Activated CD8-positive, alpha-beta T cell treated with anti-CD3 and anti-CD28 coated beads, Interleukin-2, amount 10 ng/mL, durations not matched to agents 7 days and 5 days (primary cell): ENCODE results near the gene HEXB. TPM values are rescaled to one million over a fixed set of nuclear protein-coding genes. Genes with fewer than 3 reads are reported as not detected.

Experiments
- ATAC-seq: fragments of 150-1000 bp; cut with Tn5 transposase; one replicate; pipeline ENCODE4 v1.10.0; 2021; ENCODE audit warnings: moderate library complexity
- CTCF ChIA-PET: fragments of 350-600 bp; sonication (Branson Sonifier 250); formaldehyde crosslinking; loops from one replicate; lab custom pipeline; 2021; ENCODE audit warnings: antibody characterized with exemption; lab: Charles Lee
- POLR2A ChIA-PET: fragments of 350-600 bp; sonication (Branson Sonifier 250); formaldehyde crosslinking; loops from one replicate; lab custom pipeline; 2021; ENCODE audit warnings: antibody characterized with exemption; lab: Charles Lee
- DNase-seq: peaks from one replicate; pipeline ENCODE4 v3.0.0-alpha.2; 2020
- H3K27ac Mint-ChIP-seq: one replicate; pipeline ENCODE4 v1.8.0; 2021; ENCODE audit warnings: mild to moderate bottlenecking, mixed read lengths
- H3K27me3 Mint-ChIP-seq: one replicate; pipeline ENCODE4 v1.8.0; 2021; ENCODE audit warnings: low read depth, mixed read lengths
- H3K36me3 Mint-ChIP-seq: one replicate; pipeline ENCODE4 v1.8.0; 2021; ENCODE audit warnings: low read depth, mixed read lengths
- H3K4me1 Mint-ChIP-seq: one replicate; pipeline ENCODE4 v1.8.0; 2021; ENCODE audit warnings: low read depth, mixed read lengths
- H3K4me3 Mint-ChIP-seq: one replicate; pipeline ENCODE4 v1.8.0; 2021; ENCODE audit warnings: mild to moderate bottlenecking, mixed read lengths
- H3K9me3 Mint-ChIP-seq: one replicate; pipeline ENCODE4 v1.8.0; 2022; ENCODE audit warnings: mixed read lengths; ENCODE audit not compliant: insufficient read depth
- total RNA-seq, 2 experiments: library from RNA; stranded (reverse); gene quantifications; one replicate each; pipeline ENCODE4 v1.2.3, GENCODE V29; 2021

HEXB gene
- 10 to 100 TPM; 53.1 to 62.9 TPM for total RNA-seq

DNA sequence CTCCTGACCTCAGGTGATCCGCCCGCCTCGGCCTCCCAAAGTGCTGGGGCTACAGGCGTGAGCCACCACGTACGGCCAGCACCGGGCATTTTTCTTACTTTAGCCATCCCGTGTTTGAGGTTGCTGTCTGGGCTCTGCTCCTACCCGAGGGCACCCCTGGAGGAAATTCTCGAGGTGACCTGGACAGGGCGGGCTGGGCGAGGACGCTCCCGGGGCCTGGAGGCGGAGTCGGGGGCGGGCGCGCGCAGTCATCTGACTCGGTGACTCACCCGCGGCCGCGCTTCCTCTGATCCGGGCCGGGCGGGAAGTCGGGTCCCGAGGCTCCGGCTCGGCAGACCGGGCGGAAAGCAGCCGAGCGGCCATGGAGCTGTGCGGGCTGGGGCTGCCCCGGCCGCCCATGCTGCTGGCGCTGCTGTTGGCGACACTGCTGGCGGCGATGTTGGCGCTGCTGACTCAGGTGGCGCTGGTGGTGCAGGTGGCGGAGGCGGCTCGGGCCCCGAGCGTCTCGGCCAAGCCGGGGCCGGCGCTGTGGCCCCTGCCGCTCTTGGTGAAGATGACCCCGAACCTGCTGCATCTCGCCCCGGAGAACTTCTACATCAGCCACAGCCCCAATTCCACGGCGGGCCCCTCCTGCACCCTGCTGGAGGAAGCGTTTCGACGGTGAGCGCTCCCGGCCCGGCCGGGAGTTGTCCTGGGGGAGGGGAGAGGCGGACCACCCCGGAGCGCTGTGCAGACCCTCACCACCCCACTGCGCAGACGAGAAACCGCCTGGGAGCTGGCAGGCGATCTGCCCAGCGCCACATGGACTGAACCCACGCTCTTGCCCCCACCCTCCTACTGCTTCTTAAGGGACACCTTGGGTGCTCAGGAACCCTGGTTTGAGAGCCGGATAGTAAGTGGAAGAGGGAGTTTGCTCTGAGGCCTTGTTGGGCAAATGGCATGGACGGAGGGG lies at the start of gene HEXB:
TSS of gene HEXB (plus strand) at position 334 of the 952 bp plus-strand sequence. CDS start at position 362, 28 bp downstream.
- Mint-ChIP-seq H3K4me3 (peak within 1 kb of the TSS; percentile 75), H3K27ac (peak within 1 kb of the TSS; percentile 57), H3K27me3 (peaks cover 17% of the 10 kb centered on the region), H3K4me1 (peaks cover 29% of the 10 kb centered on the region), H3K9me3 (no peaks in the 10 kb centered on the region), H3K36me3 (peaks cover 17% of the 10 kb centered on the region)
- peak; percentile 88 for DNase-seq
- peak; percentile 94 for ATAC-seq
- ChIA-PET CTCF (no interaction called here), POLR2A (interaction anchor here (1.4 kb wide), 1 partner anchor 9 kb away, joined by 3 read pairs; no protein-coding TSS in a partner anchor)

DNA sequence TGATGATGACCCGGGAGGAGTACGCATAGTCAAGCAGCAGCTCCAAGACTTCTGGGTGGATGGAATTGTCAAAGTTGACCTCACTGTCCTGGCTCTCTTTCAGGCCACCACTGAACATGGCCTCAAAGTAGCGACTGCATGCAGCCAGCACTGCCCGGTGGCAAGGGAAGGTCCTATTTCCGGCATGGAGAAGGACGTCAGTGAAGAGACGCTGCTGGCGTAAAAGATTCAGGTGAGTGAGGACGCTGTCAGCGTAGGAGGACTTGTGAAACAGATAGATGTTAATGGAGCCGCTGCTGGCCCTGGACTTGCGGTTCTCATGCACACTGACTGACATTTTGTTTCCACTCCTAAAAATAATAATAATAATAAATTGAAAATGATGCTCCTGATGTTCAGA lies 48.9 kb upstream of the HEXB start:
- H3K4me3 Mint-ChIP-seq, result no peak overlapping the region
- peaks cover 28% of the 10 kb centered on the region for H3K27me3 Mint-ChIP-seq
- ChIA-PET CTCF (no interaction called here), POLR2A (no interaction called here)
- H3K36me3 Mint-ChIP-seq, result no peaks in the 10 kb centered on the region
- H3K27ac Mint-ChIP-seq, result no peak overlapping the region
- peaks cover 27% of the 10 kb centered on the region for H3K4me1 Mint-ChIP-seq
- ATAC-seq, result no peak
- no peaks in the 10 kb centered on the region for H3K9me3 Mint-ChIP-seq
- no peak for DNase-seq

DNA sequence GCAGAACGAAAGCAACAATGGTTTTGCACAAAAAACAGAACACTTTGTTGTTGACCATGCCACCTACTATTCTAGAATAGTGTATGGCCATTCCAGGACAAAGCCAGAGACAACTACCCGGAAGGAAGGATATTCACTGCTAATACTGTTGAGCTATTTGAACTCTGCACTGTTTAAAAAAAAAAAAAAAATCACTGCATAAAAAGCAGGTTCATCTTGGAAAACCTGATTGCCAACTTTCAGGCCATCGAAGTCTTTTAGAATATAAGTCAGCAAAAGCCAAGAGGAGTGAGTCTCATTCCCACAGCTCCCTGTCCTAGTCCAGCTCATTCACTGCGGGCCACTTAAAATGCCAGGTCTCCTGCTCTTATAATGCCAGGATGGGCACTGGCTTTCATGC lies 48.5 kb upstream of the HEXB start:
- no peak for ATAC-seq
- no peaks in the 10 kb centered on the region for H3K36me3 Mint-ChIP-seq
- no peaks in the 10 kb centered on the region for H3K9me3 Mint-ChIP-seq
- ChIA-PET CTCF (no interaction called here), POLR2A (no interaction called here)
- no peak for DNase-seq
- peaks cover 28% of the 10 kb centered on the region for H3K4me1 Mint-ChIP-seq
- no peak overlapping the region for H3K4me3 Mint-ChIP-seq
- no peak overlapping the region for H3K27ac Mint-ChIP-seq
- H3K27me3 Mint-ChIP-seq, result peaks cover 31% of the 10 kb centered on the region

DNA sequence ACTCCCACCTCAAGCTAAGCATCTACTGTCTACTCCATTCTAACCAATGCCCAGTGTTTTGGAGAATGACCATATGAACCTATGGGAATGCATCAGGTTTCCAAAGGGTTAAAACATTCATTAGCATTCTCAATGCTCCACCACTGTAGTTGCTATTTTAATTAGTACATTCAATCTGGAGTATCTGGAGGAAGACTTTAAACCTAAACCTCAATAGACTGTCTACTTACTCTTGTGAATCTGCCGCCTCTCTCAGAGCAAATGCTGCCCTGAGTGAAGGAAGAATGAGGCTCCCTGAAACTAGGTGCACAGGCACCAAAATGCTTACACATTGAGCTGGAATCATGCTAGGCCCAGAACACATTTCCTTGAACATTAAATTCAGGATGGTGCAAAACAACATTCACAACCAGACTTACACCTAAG lies 46.5 kb upstream of the HEXB start:
- no peak for DNase-seq
- CTCF ChIA-PET, result interaction anchor here (1.0 to 1.6 kb wide), 2 partner anchors 61 to 736 kb away, joined by 3 to 4 read pairs; no protein-coding TSS in a partner anchor
- POLR2A ChIA-PET, result no interaction called here
- H3K27me3 Mint-ChIP-seq, result peaks cover 47% of the 10 kb centered on the region
- H3K4me3 Mint-ChIP-seq, result no peak overlapping the region
- H3K36me3 Mint-ChIP-seq, result no peaks in the 10 kb centered on the region
- peaks cover 30% of the 10 kb centered on the region for H3K4me1 Mint-ChIP-seq
- ATAC-seq, result no peak
- no peaks in the 10 kb centered on the region for H3K9me3 Mint-ChIP-seq
- H3K27ac Mint-ChIP-seq, result no peak overlapping the region

DNA sequence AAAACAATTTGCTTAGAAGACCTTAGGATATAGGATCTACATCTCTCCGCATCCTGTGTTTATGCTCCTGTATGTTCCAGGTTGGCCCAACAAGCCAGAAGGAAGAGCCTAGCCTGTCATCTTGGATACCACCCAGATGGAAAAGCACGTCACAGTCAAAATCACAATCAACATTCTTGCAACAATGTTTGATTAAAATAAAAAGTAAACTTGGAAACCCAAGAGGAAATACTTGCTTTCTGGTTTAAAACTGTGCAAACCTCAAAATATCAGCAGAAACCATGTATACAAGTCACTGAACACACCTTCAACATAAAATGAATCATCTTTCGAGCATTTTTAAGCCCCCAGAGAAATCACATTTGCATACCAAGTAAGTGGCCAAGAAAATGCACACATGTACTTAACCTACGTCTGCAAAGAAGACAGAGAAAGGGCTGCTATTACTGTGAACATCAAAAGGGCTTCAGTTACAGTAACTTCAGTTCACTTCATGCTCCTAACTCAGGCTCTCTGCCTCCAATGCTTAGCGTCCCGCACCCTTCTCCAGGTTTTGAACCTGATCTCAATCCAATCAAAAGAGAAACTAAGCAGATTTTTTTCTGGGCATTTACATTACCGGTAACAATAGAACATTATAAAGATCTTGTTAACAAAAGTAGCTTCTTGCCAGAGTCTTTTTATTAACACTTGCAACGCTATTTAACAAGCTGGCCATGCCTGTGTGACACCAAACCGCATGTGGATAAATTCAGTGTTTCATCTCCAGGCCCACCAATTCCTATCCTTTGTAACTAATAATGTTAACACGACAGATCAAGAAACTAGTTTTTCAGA lies 45.8 kb upstream of the HEXB start:
- ChIA-PET CTCF (interaction anchor here (0.7 to 5.5 kb wide), 8 partner anchors 23 to 737 kb away, joined by 3 to 38 read pairs (median 4); no protein-coding TSS in a partner anchor), POLR2A (no interaction called here)
- Mint-ChIP-seq H3K9me3 (no peaks in the 10 kb centered on the region), H3K27me3 (peaks cover 51% of the 10 kb centered on the region), H3K4me3 (peak overlapping the region; percentile 77), H3K27ac (no peak overlapping the region), H3K4me1 (peaks cover 30% of the 10 kb centered on the region), H3K36me3 (no peaks in the 10 kb centered on the region)
- ATAC-seq (no peak), DNase-seq (no peak)

DNA sequence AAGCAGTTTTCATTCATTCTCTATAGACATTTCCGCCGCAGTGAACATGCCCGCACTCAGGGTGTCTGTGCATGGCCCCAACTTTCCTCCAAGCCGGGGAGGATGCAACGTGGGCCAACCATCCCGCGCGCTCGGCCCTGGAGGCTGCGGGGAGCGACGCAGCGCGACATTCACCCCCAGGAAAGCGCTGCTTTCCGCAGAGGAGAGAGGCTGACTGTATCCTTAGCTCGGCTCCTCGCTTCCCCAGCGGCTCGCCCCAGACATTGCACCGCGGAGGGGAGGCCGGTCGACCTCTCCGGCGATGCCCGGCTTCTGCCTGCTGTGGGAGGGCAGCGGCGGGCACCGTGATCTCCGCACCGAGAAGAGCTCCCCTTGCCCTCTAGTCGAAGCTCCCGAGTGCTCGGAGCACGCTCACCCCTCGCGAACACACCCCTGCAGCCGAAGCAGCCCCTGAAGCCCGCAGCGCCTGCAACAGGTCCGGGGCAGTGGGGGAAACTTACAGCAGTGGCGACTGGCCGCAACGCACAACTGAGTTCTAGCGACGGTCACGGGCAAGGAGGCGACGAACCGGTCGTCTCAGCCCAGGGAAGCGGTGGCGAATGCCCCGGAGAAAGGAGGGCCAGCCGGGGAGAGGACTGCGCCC lies 45.1 kb upstream of the HEXB start:
- Mint-ChIP-seq H3K4me1 (peaks cover 30% of the 10 kb centered on the region), H3K27ac (peak overlapping the region; percentile 41), H3K9me3 (no peaks in the 10 kb centered on the region), H3K36me3 (no peaks in the 10 kb centered on the region), H3K4me3 (peak overlapping the region; percentile 77), H3K27me3 (peaks cover 53% of the 10 kb centered on the region)
- ChIA-PET CTCF (interaction anchor here (0.7 to 5.5 kb wide), 11 partner anchors 9 to 738 kb away, joined by 3 to 38 read pairs (median 4); no protein-coding TSS in a partner anchor), POLR2A (interaction anchor here (0.6 to 1.3 kb wide), 2 partner anchors 61 to 64 kb away, joined by 3 to 4 read pairs; no protein-coding TSS in a partner anchor)
- peak; percentile 47 for DNase-seq
- ATAC-seq, result peak; percentile 47

DNA sequence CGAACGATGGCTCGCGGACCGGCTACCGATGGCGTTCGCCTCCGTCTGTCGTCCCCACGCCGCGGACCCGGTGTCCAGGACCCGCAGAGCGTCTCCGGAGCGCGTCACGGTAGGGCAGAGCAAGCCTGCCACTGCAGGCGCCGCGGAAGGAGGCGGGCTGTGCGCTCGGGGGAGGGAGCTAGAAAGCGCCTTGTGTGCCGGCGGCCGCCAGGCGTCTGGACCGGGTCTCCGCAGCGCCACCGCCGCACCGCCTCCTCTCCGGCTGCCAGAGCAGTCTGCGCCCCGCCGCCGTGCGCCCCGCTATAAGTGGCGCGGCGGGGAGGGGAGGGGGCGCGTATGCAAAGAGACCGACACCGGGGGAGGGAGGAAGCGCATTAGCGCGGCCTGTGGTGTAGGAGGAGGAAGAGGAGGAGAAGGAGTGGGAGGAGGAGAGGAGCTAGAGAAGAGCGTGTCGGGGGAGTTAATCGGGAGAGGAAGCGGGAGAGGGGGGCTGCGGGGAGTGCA lies 44.5 kb upstream of the HEXB start, which contains the start of gene ENC1:
TSS of gene ENC1 (minus strand) at position 279 of the 504 bp plus-strand sequence. CDS start 4,243 bp downstream, outside the sequence.
- Mint-ChIP-seq H3K36me3 (no peaks in the 10 kb centered on the region), H3K27me3 (peaks cover 53% of the 10 kb centered on the region), H3K4me3 (peak within 1 kb of the TSS; percentile 77), H3K27ac (peak within 1 kb of the TSS; percentile 41), H3K4me1 (peaks cover 30% of the 10 kb centered on the region), H3K9me3 (no peaks in the 10 kb centered on the region)
- CTCF ChIA-PET, result interaction anchor here (1.0 to 5.5 kb wide), 10 partner anchors 9 to 738 kb away, joined by 3 to 38 read pairs (median 4); no protein-coding TSS in a partner anchor
- ATAC-seq (peak; percentile 93), DNase-seq (peak; percentile 82)
- POLR2A ChIA-PET, result interaction anchor here (0.6 to 1.3 kb wide), 2 partner anchors 61 to 65 kb away, joined by 3 to 4 read pairs; no protein-coding TSS in a partner anchor

DNA sequence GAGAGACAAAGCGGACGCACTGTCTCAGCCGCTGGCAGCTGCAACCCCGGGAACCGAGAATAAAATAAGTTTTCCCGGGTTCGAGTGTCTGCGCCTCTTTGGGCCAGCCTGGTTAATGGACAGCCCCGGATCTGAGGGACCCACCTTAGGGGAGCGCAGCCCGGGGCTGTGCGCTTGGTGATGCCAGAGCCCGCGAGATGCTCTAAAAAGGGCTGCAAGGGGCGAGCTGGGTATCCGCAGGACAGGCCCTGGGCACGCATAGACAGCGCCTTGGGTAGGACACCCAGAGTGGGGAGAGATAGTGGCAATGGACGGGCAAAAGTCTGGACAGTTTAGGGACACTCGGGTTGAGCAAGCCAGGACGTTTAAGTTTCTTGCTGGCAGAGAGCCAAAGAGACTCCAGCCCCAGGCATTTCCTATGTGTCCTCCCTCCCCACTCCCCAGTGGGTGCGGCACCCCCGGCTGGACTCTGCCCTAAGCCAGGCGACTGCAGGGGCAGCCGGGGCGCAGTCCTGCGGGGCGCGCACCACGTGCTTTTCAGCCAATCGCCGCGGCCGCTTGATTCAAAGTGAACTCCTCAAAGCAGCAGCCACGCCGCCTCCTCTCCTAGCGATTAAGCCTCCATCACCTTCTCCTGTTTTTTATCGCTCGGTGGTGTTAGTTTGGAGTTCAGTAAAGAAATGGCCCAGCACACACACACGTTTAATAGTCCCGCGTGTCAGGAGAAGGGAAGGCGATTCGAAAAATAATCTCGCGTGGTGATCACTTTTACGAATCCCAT lies 43.9 kb upstream of the HEXB start:
- Mint-ChIP-seq H3K27me3 (peaks cover 56% of the 10 kb centered on the region), H3K27ac (no peak overlapping the region), H3K4me3 (peak overlapping the region; percentile 77), H3K36me3 (no peaks in the 10 kb centered on the region), H3K4me1 (peaks cover 30% of the 10 kb centered on the region), H3K9me3 (no peaks in the 10 kb centered on the region)
- CTCF ChIA-PET, result interaction anchor here (0.8 to 5.5 kb wide), 15 partner anchors 8 to 739 kb away, joined by 3 to 38 read pairs (median 4); no protein-coding TSS in a partner anchor
- peak; percentile 37 for ATAC-seq
- DNase-seq, result peak; percentile 38
- POLR2A ChIA-PET, result interaction anchor here (1.3 kb wide), 1 partner anchor 62 kb away, joined by 3 read pairs; no protein-coding TSS in a partner anchor

DNA sequence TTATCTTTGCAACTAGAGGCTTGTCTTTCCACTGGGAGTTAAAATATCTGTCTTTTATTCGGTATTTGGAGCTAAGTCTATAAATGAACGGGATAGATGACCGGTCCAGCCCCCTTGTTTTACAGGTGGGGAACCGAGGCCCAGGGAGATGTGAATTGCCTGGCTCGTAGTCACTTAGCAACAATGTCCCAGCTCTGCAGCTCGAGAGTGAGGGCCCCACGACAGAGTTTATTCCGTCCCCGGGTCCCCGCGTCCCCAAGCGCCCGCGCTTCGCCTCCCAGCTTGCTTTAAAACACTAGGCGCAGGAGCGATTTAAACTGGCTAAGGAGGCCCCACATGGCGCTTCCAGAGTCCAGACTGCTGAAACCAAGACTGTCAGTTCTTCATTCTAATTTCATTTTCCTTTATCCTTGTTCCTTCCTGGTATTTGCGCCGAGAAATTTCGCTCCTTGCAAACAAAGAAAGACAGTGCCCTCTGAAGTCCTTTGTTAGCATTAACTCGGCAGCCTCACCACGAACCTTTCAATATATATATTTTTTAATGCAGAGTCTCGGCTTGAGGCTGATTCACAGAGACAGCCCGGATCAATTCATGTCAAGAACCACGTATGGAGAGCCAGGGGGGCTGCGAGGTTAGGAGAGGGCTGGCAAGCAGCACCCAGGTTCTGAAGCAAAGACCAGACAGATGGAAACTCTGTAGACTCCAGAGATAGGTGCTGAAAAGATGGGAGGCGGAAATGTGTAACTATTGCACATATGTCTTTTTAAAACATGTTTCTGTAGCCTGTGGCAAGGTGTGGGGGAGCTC lies 43.1 kb upstream of the HEXB start:
- Mint-ChIP-seq H3K4me1 (peaks cover 30% of the 10 kb centered on the region), H3K9me3 (no peaks in the 10 kb centered on the region), H3K4me3 (peak overlapping the region; percentile 77), H3K27ac (no peak overlapping the region), H3K27me3 (peaks cover 56% of the 10 kb centered on the region), H3K36me3 (no peaks in the 10 kb centered on the region)
- CTCF ChIA-PET, result interaction anchor here (0.6 to 5.5 kb wide), 11 partner anchors 8 to 740 kb away, joined by 3 to 38 read pairs (median 4); no protein-coding TSS in a partner anchor
- DNase-seq, result peak; percentile 29
- POLR2A ChIA-PET, result no interaction called here
- no peak for ATAC-seq
